Activated gamma-delta T cell (primary cell): ENCODE data around the gene C18orf63.
"Not testable (repeated sequence)": the region's sequence is repeated elsewhere in the genome, so short reads cannot be mapped to it uniquely, and the experiment has no call there.

Experiments
- DNase-seq: peaks from one replicate; lab custom pipeline; 2025; lab: John Stamatoyannopoulos, UW

The C18orf63 gene

DNA sequence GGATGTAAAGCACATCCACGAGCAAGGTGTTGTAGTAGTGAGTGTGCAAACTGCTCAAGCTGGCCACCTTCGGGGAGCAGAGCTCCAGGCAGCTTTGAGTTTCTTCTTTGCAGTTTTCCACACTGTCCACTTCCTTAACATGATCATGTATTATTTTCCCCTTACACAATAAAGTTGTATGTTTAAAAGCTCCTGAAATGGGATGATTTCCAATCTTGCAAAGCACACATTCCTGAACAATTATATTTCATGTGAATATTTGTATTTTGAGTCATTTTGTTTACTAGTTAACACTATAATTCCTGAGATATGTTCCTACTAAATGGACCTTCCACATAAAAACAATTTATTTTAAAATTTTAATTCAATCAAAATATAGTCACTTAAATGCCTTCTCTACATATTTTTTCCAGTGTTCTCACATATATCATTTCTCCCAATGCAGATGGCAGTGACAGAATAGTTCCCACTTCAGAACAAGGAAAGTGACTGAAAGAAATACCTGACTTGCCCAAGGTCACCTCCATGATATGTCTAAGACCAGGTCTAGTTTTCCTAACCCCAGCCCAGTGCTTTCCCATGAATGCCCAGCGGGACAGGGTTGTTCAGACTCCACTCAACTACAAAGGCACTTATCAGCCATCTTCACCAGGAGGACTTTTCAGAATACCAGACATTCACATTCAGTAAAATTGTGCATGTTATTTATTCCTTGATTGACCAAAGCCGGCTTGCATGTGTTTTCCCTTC is 29.4 kb upstream of the C18orf63 start:
- DNase-seq, result no peak

GRCh38 chr18:74286856-74287255 is 28.8 kb upstream of the C18orf63 start:
- no peak for DNase-seq

GRCh38 chr18:74288041-74288440 is 27.6 kb upstream of the C18orf63 start:
- no peak for DNase-seq

DNA sequence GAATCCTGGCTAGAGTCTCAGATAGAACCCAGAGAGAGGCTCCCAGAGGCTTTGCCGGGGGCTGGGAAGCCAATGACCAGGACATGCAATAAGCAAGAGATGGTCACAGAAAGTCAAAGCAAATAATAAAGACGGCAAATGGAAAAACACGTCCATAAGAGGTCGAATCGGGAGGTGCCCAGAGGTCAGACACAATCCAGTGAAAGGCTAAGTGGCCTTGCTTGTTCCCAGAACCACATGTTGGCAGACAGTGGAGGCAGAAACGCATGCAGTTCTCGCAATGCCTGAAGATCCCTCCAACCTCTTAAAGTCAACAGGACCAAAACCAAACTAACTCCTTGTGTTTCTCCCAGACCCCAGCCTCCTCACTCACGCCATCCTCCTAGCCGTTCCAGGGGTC is 26.9 kb upstream of the C18orf63 start:
- no peak for DNase-seq

DNA sequence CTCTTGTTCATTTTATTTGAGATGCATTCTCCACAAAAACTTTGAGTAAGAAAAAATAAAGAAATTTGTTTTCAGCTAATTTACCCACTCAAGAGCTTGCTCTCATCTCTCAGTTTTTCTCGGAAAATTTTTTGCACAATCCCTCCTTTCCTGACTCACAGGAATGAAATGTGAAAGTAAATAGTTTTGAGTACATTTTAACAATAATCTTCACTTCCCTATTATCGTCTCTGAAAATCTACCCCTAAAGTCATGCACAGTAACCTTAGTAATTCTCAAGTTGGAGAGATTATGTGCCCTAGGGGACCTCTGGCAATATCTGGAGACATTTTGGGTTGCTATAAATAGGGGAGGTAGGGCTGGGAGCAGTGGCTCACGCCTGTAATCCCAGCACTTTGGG is 26.5 kb upstream of the C18orf63 start:
- no peak for DNase-seq

DNA sequence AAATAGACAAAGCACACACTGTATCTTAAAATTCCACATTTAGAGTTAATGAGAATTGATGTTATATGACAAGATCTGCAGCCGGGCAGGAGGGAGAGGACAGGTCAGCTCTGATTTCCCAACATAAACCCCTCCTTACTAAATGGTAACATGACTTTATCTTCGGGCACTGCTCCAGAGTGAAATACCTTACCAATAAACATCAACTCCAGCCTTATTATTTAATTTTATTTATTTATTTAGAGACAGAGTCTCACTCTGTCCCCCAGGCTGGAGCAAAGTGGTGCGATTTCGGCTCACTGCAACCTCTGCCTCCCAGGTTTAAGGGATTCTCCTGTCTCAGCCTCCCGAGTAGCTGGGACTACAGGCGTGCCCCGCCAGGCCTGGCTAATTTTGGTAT is 25.6 kb upstream of the C18orf63 start:
- DNase-seq, result no peak

GRCh38 chr18:74290794-74291471 is 24.7 kb upstream of the C18orf63 start:
- DNase-seq, result peak; percentile 13

GRCh38 chr18:74291472-74291770 is 24.2 kb upstream of the C18orf63 start:
- no peak for DNase-seq

- DNase-seq, result peak; percentile 91
Measured at GRCh38 chr18:74291771-74292540, 23.7 kb upstream of the C18orf63 start, which contains the start of gene CYB5A. TSS of gene CYB5A (minus strand) at chr18:74291963. CDS start at chr18:74291875, 88 bp downstream.

GRCh38 chr18:74292541-74292858 is 23.1 kb upstream of the C18orf63 start:
- no peak for DNase-seq

DNA sequence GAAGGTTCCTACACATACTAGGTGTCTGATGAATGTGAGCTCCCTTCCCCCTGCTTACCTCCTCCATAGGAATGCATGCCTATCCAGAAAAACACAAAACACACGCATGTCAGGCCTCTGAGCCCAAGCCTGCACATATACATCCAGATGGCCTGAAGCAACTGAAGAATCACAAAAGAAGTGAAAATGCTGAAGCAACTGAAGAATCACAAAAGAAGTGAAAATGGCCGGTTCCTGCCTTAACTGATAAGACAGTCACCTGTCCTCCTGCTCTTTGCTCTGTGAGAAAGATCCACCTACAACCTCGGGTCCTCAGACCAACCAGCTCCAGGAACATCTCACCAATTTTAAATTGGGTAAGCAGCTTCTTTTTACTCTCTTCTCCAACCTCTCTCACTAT is 22.7 kb upstream of the C18orf63 start:
- DNase-seq, result not testable (repeated sequence)

- no peak for DNase-seq
Measured at GRCh38 chr18:74294526-74294925, 21.1 kb upstream of the C18orf63 start.

DNA sequence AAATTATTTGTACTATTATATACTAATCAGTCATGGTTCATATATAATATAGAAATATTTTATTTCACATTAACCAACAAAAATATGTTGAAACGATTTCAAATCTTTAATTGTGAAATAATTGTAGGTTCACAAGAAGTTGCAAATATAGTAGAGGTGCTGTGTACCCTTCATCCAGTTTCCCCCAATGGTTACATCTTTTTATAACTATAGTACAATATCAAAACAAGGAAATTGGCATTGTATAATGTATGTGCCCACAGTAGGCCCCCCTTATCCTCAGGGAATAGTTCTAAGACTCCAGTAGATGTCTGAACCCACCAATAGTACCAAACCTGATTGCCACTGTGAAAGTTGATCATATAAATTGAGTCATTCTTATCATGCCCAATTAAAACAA is 16.5 kb upstream of the C18orf63 start:
- DNase-seq, result no peak

DNA sequence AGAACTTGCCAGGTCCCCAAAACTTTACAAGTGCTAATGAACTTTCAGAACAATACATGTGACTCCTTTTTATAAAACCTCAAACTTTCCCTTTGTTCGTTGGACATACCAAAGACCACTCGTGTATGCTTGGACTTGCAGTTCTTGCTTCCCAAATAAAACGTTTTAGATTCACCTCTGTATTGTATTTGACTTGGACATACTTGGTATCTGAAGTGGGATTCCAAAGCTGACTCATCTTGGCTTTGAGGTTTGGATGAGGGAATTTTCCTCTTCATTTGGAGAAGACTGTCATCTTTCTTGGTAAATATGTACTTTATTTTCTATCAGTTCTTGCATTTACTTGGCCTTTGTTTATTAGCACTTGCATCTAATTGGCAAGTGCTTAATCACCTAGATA is 15.9 kb upstream of the C18orf63 start:
- no peak for DNase-seq

DNA sequence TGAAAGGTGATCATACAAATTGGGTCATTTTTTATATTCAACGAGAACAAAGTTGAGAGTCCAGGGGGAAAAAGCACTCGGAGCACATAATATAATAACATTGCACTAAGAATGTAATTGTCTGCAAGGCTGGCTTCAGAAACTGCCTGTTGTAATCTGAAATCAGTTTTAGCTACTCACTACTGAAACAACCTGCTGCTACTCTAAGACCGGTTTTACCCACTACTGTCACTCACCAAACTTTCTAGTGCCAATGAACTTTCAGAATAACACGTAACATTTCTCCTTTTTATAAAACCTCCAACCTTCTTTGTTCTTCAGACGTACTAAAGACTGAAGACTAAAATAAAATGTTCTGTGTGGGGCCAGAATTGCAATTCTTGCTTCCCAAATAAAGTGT is 12.3 kb upstream of the C18orf63 start:
- no peak for DNase-seq

GRCh38 chr18:74303936-74304335 is 11.7 kb upstream of the C18orf63 start:
- no peak for DNase-seq

GRCh38 chr18:74310411-74310810 is 5.2 kb upstream of the C18orf63 start:
- DNase-seq, result no peak

GRCh38 chr18:74311000-74311399 is 4.6 kb upstream of the C18orf63 start:
- no peak for DNase-seq

DNA sequence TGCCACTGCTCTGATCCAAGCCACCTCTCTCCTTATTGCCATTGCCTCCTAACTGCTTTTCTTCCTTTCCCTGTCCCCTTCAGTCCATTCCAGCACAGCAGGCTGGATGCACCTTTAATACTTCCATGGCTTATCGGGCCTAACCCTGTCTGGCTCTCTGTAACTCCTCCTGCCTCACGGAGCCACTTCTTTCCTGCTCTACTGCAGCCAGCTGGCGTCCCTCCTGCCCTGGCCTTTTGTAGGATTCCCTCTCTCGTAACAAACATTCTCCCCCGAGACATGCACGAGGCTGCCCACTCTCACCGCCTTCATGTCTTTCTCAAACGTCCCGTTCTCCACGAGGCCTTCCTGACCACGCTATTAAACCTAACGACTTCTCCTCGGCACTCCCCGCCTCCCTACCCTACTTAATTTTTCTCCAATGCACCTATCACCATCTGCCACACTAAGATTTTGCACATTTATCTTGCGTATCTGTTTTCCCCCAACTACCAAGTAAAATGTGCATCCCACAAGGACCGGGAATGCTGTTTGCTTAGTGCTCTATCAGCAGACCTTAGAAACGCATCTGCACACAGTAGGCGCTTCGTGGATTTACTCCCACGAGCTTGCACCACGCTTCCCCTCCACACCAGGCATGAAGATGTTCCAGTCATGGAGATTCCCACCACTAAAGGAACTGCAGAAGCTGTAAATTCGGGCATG is 728 bp upstream of the C18orf63 start:
- no peak for DNase-seq

DNA sequence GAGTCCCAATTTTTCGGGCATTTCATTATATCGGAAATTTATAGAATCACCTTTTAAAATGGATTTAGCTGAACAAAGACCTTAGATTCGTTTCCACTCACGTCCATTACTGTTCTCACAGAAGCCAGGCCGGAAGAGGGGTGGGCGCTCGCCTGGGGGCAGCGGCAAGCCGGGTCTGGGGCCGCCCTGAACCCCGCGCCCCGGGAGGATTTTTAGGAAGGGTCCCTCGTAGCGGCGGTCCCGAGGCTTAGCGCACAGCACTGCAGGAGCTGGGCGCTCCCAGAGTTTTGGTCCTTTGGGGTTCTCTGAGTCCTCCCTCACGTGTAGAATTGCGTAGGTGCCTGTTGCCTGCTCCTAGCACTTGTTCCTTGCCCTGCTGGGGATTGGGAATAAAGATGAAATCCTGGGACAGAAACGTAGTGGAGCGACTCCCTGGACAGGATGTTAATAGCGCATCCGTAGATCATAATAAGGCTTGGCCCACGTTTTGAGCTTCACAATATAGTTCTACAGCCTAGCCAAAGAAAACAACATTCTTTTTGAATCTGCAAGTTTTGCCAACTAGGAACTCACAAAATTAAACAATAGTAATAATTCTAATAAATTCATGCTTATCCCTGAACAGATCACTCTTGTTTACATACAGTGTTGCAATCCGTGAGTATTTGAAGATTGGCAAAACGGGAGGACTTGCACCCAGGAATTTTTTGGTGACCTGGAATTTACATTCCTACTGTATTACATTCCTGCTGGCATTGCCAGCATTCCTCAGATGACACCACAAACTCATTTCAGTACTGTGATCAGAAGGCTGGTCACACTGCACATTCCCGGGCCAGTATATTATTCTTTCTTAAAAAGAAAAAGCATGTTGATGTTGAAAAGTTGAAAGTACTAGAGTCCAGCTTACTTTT is 875 bp downstream of the C18orf63 start:
- DNase-seq, result no peak

DNA sequence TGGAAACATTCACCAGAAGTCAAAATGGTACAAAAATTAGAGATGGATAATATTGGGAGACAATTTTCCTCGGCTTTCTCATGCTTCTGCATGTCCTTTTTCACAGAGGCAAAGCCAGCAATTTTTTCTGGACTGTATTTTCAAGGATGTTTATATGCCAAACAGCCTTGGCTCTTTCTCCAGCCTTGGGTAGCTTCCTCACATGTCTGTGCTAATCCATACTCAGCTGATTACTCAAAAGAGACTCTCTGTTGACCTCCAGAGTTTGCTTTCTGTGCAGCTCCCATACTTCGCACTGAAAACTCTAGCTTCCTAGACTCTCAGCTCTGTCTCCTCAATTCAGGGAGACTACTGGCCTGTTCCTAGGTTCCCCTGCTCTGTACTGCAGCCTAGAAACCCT is 10.6 kb downstream of the C18orf63 start:
- no peak for DNase-seq
